ENCODE data around the gene RFFL. TPM values are rescaled to one million over a fixed set of nuclear protein-coding genes. Genes with fewer than 3 reads are reported as not detected.
A peak's percentile ranks its signal among the peaks of the same experiment; 100 is the strongest.
"Not testable (repeated sequence)": the region's sequence is repeated elsewhere in the genome, so short reads cannot be mapped to it uniquely, and the experiment has no call there.

RFFL gene
- total RNA-seq (2021; fragmentation: NEBNext Ultra II Directional; extraction: Animal tissue kit (Norgen Biotek cat#: 25700)) = 10 to 100 TPM; 12.0 to 18.5 (median 13.6) TPM
- long read RNA-seq, partial matches to known transcripts = 0 of 4 reads
- long read RNA-seq, other reads (novel, unspliced or antisense) = 4 of 4 reads

- H3K9me3 Mint-ChIP-seq = no peaks in the 10 kb centered on the region
- DNase-seq = peak; percentile 98
- peaks cover 1% of the 10 kb centered on the region; the same call in 1 of the 2 replicates for H3K27me3 Mint-ChIP-seq (ENCODE audit: insufficient read depth)
- H3K4me1 Mint-ChIP-seq (ENCODE audit: low read depth) = peaks cover 36% of the 10 kb centered on the region
- H3K4me3 Mint-ChIP-seq = peak within 1 kb of the TSS; percentile 81
- no peak; the same call in 1 of the 2 replicates for TF ChIP-seq CTCF (IDR thresholded peaks at IDR 0.05)
- peaks cover 26% of the 10 kb centered on the region for H3K36me3 Mint-ChIP-seq (ENCODE audit: low read depth)
- H3K27ac Mint-ChIP-seq = peak within 1 kb of the TSS; percentile 99
These were observed at the start of gene RFFL for GRCh38 chr17:35063514-35064223. RFFL (minus strand) TSS chr17:35063707; CDS start chr17:35026553, 37,154 bp downstream.

GRCh38 chr17:35110791-35111190 lies 47.3 kb upstream of the RFFL start:
- not testable (repeated sequence) for H3K36me3 Mint-ChIP-seq (ENCODE audit: low read depth); H3K4me1 Mint-ChIP-seq (ENCODE audit: low read depth); DNase-seq; H3K27ac Mint-ChIP-seq; H3K27me3 Mint-ChIP-seq (ENCODE audit: insufficient read depth); H3K9me3 Mint-ChIP-seq; H3K4me3 Mint-ChIP-seq

GRCh38 chr17:35104844-35105450 lies 41.4 kb upstream of the RFFL start:
- no peak for DNase-seq
- no peak for TF ChIP-seq CTCF (IDR thresholded peaks at IDR 0.05)
- no peaks in the 10 kb centered on the region for H3K9me3 Mint-ChIP-seq
- H3K4me3 Mint-ChIP-seq = no peak overlapping the region
- peaks cover 40% of the 10 kb centered on the region for H3K36me3 Mint-ChIP-seq (ENCODE audit: low read depth)
- no peaks in the 10 kb centered on the region for H3K4me1 Mint-ChIP-seq (ENCODE audit: low read depth)
- no peaks in the 10 kb centered on the region; the same call in 1 of the 2 replicates for H3K27me3 Mint-ChIP-seq (ENCODE audit: insufficient read depth)
- no peak overlapping the region for H3K27ac Mint-ChIP-seq

GRCh38 chr17:35103271-35103670 lies 39.8 kb upstream of the RFFL start:
- Mint-ChIP-seq H3K27ac (no peak overlapping the region), H3K9me3 (no peaks in the 10 kb centered on the region)
- no peak for DNase-seq

GRCh38 chr17:35101725-35102124 lies 38.2 kb upstream of the RFFL start:
- Mint-ChIP-seq H3K27ac (no peak overlapping the region), H3K27me3 (ENCODE audit: insufficient read depth) (no peaks in the 10 kb centered on the region; the same call in 1 of the 2 replicates), H3K4me3 (no peak overlapping the region), H3K4me1 (ENCODE audit: low read depth) (no peaks in the 10 kb centered on the region), H3K36me3 (ENCODE audit: low read depth) (peaks cover 40% of the 10 kb centered on the region), H3K9me3 (no peaks in the 10 kb centered on the region)
- no peak for TF ChIP-seq CTCF (IDR thresholded peaks at IDR 0.05)
- DNase-seq = no peak

More at GRCh38 chr17:35103271-35103670, 39.8 kb upstream of the RFFL start:
- Mint-ChIP-seq H3K36me3 (ENCODE audit: low read depth) (peaks cover 40% of the 10 kb centered on the region), H3K27me3 (ENCODE audit: insufficient read depth) (no peaks in the 10 kb centered on the region; the same call in 1 of the 2 replicates), H3K4me3 (no peak overlapping the region), H3K4me1 (ENCODE audit: low read depth) (no peaks in the 10 kb centered on the region)
- no peak for TF ChIP-seq CTCF (IDR thresholded peaks at IDR 0.05)

GRCh38 chr17:35101036-35101435 lies 37.5 kb upstream of the RFFL start:
- H3K9me3 Mint-ChIP-seq = no peaks in the 10 kb centered on the region
- H3K36me3 Mint-ChIP-seq (ENCODE audit: low read depth) = peaks cover 34% of the 10 kb centered on the region
- H3K4me3 Mint-ChIP-seq = no peak overlapping the region
- TF ChIP-seq CTCF (IDR thresholded peaks at IDR 0.05) = no peak
- no peak overlapping the region for H3K27ac Mint-ChIP-seq
- H3K4me1 Mint-ChIP-seq (ENCODE audit: low read depth) = no peaks in the 10 kb centered on the region
- no peak for DNase-seq
- no peaks in the 10 kb centered on the region for H3K27me3 Mint-ChIP-seq (ENCODE audit: insufficient read depth)

Measured in HFFc6 (cell line).